Stimulated activated CD8-positive, alpha-beta memory T cell treated with anti-CD3 and anti-CD28 coated beads, Interleukin-4, amount 100 ng/mL, for 1 hour (primary cell): ENCODE data around the gene TMED10.
"Not testable (repeated sequence)": the region's sequence is repeated elsewhere in the genome, so short reads cannot be mapped to it uniquely, and the experiment has no call there.

Source experiments
- DNase-seq, 2 donors: peaks; one replicate each; pipeline ENCODE4 v3.0.0-alpha.2; 2020; ENCODE audit warnings: low read depth in 2 of 2, low spot score in 1 of 2

The TMED10 gene

DNA sequence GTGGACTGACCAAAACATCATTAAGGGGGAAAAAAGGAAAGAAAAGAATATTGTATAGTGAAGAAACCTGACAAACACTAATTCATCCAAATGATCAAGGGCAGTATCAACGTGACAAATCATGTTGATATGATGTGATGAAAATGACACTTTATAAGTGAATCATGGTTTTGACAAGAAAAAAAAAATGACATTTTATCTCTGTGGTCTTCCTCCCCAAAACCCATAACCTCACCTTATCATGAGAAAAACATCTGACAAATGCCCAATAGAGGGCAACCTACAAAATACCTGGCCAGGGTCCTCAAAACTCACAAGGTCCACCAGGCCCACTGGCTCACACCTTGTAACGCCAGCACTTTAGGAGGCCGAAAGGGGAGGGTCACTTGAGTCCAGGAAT, 13.8 kb downstream of the TMED10 start:
- no peak for DNase-seq

DNA sequence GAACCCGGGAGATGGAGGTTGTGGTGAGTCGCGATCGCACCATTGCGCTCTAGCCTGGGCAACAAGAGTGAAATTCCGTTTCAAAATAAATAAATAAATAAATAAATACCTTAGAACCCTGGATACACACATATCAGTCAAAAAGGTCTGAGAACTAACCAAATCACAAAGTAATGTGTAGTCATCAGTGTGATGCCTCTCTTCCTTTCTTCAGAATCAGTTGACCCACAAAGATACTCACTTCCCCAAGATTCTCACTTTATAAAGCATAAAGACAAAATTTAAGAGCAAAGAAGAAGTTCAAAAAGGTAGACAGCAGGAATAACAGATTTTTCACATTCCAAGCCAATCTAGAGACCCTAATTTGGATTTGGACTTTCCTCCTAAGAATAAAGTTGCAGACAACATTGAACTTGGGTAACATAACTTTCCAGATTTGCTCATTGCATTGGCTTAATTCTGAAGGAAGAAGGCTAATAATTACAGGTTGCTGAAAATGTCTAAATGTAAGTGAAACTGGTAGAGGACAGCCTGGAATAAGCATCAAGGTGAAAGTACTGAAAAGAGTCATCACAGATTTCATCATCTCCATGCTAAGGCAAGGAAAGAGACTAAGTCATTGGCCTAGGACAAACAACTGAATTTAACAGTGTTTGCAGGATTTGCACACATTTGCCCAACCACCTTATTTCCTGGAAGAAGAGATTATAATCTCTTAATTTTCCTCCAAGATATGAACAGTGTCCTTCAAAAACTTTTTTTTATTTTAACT, 17.4 kb downstream of the TMED10 start:
- no peak for DNase-seq

DNA sequence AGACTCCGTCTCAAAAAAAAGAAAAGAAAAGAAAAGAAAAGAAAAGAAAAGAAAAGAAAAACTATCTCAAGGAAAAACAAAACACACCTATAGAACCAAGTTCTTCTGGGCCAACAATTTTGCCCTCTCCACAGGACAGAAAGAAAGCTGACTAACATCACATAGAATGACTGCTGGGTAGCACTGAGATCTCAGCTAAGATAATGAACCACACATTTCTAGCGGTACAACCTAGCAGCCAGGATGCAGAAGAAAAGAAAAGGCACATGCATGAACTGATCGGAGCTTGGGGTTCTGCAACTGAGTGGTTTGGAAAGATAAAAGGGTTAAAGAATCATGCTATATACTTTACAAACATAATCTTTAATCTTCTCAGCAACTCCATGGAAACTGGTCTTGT, 19.5 kb downstream of the TMED10 start:
- no peak for DNase-seq

DNA sequence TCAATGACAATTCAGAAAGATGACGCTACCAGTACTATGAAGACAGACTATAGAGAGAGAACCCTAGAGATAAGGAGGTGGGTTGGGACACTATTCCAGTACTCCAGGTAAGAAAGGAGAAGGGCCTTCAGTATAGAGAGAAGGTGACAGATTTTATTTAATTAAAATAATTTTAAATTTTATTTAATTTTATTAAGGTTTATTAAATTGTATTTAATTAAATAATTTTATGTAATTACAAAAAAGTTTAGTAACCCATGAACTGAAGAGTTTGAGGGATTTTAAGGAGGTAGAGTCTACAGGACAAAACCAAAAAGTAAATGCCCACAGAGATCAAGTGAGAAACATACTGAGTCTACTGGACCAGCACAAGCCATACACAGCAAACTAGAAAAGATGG, 20.3 kb downstream of the TMED10 start:
- no peak for DNase-seq

DNA sequence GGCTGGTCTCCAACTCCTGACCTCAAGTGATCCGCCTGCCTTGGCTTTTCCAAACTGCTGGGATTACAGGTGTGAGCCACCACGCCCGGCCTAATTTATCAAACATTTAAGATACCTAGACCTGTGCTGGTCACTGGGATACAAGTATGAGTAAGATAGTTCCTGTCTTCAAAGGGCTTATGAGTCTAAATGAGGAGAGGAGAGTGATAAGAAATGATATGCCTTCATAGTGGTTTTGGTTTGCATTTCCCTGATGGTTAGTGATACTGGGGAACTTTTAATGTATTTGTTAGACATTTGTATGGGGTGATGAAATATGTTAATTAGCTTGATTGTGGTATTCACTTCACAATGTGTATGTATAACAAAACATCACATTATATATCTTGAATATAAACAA, 21.2 kb downstream of the TMED10 start:
- DNase-seq, result no peak

DNA sequence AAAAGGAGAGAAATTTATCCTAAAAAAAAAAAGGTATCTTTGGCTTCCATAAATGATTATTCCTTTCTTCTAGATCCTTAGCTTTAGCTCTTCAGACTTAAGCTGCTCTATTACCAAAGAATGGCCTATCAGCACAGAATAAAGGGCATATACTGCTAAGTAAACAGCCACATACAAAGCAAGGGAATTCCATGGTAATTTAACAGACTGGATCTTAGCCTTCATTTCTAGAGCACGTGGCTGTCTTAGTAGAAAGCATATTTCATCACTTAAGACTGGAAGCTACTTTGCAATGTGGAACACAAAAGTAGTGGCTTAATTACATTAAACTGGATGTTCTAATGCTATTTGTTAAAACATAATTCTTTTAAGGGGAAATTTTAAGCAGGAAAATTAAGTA, 23.1 kb downstream of the TMED10 start:
- DNase-seq, result no peak

DNA sequence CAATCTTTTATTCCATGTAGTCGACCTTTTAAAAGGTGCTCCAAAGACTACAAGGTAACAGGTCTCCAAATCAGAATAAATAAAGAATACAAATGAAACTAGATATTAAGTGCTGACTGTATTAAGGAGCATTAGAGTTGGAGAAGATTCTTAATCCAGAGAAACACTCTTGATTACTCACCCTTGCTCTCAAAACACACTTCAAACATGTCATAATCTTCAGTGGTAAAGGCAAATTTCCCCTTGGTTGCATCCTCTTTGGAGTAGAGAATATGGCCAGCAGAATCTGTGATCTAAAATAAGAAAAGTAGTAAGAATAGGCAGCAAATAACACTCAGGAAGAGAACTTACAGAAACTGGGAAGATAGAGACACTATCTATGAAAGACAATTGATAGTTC, 24.6 kb downstream of the TMED10 start:
- DNase-seq, result no peak

DNA sequence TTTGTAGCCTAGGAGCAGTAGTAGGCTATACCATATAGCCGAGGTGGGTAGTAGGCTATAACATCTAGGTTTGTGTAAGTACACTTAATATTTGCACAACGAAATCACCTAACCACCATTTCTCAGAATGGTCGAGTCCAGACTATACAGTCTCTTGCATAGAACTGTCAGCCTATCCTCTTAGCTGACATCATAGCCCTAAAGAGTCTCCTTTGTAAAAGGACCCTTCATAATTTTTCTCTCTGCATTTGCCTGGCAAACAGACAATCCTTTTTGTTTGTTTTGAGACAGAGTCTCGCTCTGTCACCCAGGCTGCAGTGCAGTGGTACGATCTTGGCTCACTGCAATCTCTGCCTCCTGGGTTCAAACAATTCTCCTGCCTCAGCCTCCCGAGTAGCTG, 25.8 kb downstream of the TMED10 start:
- DNase-seq, result not testable (repeated sequence)

DNA sequence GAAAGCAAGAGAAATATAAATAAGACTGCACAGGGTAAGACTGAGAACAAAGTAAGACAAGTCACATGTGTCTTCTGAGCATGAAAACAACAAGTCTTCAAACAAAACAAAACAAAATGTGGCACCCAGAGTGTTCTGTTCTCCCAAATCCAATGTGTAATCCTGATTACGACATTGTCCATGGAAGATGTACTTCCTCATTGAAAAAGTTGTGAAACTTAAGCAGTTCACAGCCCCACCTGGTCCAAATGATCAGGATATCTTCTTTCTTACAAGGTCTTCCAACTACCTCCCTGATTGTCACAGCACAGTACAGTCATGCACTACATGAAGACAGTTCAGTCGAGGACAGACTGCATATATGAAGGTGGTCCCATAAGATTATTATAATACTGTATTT, 26.3 kb downstream of the TMED10 start:
- DNase-seq, result no peak

DNA sequence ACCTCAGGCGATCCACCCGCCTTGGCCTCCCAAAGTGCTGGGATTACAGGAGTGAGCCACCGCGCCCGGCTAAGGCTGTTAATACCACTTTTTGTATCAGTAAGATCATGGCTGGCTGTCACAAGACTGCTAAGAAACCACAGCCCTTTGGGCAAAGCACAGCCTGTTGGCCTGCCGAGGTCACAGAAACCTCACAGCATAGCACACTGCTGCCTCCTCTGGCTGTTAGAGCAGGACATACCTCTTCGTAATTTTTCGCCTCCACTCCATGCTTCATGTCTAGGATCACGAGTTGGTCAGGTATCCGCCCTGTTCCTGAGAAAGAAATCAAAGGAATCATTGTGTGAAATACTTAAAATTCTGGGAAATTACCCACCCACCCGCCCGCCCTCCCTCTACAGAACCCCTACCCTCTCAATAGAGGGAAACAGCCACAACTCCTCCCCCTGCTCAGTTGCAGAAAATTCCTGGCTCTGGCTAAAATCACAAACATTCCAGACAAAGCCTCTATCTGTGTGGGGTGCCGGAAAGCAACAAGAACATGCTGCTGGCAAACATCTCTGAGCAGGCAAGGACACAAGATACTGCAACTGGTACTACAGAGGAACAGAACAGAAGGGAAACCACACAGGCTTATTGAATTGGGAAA, 28.9 kb downstream of the TMED10 start:
- DNase-seq, result no peak

DNA sequence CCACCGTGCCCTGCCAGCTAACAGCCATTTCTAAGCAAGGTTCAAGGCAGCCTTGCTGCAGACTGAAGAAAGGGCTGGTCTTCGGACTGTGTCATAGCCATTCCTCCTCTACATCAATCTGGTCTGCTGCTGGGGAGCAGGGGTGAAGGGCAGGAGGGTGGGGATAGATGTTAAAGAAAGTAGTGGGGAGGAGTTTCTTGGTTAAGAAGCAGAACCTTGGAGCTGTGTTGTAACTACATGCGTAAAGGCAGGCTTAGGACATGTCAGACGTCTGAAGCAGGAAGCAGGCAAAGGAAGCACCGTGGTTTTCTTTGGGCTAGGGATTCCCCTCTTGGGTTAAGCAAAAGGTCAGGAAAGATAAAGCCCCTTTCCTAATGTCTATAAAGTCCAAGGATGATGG, 31.5 kb downstream of the TMED10 start:
- no peak for DNase-seq

DNA sequence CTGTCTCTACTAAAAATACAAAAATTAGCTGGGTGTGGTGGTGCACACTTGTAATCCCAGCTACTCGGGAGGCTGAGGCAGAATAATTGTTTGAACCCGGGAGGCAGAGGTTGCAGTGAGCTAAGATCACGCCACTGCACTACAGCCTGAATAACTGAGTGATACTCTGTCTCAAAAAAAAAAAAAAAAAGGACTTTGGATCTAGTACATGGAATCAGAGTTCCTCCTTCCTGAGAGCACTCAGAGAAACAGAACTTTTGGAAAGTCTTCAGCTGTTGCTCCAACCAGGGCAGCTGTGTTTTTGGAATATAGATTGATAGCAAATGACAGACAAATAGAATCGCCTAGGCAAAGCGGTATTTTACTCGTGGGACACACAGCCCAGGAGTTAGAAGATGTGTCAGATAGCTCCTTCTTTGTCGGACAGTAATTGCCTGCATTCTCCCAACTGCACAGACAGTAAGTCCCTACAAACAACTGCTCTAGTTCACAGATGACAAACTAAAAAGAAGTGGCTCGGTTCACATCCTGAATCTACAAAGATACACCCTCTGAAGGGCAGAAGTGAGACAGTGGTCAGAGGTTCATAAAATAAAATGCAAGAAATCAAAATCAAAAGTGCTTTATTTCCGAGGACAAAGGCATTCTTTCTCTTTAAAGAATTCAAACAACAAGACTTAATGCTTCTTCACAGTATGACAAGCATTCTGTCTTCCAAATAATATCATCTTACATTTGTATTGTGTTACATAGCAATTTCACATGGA, 32.5 kb downstream of the TMED10 start:
- no peak for DNase-seq

DNA sequence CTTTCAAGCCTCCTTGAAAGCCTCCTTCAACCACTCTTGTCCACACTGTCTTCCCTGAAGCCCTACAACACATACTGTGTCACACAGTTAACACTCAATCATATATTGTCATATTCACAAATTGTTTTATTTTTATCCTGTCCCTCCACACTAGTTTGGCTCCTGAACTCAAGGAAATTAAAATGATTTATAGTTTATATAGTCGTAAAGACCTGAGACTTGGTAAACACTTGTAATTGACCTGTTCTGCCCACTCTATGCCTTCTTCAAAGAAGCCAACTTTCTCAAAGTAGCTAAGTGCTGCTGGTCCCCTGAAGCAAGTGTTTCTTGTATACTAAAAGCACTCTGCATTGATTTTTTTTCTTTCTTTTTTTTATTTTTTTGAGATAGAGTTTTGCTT, 33.9 kb downstream of the TMED10 start:
- DNase-seq, result no peak

DNA sequence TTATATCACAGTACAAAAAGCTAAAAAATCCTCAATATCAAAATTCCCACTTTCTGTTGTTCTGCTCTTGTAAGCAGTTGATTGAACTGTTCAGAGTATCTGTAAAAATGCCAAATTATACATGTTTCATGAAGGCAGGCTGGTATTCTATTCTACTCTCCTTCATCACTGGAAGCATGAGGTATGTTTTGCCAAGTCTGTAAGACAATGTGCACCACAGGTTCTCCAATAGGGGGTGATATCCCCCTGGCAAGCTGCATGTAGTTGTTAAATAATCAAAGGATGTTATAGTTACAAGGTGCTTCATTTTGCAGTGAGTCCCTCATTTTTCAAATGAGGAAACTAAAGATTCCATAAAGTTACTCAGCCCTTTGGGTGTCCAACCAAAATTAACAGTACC, 34.4 kb downstream of the TMED10 start:
- no peak for DNase-seq

DNA sequence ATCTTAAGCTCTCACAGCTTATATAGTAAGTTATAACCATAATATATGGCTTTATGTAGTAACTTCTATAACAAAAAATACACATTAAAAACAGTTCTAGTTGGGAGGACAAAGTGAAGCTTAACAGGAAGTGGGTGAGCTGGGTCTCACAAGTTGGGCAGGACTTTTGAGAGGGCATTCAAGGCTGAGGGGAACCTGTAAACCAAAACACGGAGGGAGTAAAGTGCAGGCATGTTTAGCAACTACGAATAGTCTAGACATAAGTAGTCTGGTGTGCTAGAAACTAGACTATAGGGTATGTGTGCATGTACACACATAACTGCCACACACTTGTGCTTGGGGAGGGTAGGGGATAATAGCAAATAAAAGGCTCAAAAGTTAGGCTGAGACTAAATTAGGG, 35.4 kb downstream of the TMED10 start:
- DNase-seq, result no peak

DNA sequence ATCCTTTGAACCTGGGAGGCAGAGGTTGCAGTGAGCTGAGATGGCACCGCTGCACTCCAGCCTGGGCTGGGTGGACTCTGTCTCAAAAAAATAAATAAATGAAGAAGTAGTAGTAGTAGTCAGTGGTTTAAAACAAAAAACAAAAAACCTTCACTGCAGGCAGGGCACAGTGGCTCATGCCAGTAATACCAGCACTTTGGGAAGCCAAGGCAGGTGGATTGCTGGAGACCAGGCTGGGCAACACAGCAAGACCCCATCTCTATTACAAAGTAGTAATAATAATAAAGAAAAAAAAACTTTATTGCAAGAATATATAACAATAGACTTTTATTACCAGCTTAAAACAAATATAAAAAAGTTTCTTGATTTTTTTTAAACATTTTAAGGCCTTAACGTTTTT, 35.8 kb downstream of the TMED10 start:
- no peak for DNase-seq

DNA sequence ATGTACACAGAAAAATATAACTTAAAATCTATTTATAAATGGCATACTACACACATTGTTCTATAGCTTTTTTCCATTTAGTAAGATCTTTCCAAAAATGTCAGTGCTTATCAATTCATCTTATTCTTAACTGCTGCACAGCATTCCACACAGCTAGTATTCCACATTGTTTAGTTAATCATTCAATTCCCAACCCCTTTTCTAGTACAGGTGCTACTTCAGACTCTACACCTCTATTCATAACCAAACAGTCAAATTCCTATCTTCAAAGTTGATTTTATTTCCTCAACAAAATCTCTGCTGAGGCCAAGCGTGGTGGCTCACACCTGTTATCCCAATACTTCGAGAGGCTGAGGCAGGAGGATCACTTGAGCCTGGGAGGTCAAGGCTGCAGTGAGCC, 37.2 kb downstream of the TMED10 start:
- no peak for DNase-seq

DNA sequence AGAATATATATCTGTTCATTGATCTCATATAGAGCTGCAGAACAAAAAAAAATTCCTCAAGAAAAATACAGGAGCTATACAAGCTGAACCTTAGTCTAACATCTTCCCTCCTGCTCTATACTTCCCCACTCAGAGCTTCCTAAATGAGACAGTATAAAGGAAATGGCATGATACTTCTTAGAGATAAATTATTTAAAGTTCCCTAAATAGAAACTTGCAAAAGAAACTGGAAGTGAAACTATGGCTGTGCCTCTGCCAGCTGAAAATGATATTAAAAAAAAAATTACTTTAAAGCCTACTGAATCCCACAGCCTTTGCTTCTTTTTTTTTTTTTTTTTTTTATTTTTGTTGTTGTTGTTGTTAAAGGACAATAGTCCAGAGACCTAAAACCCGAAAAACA, 37.9 kb downstream of the TMED10 start:
- DNase-seq, result no peak

DNA sequence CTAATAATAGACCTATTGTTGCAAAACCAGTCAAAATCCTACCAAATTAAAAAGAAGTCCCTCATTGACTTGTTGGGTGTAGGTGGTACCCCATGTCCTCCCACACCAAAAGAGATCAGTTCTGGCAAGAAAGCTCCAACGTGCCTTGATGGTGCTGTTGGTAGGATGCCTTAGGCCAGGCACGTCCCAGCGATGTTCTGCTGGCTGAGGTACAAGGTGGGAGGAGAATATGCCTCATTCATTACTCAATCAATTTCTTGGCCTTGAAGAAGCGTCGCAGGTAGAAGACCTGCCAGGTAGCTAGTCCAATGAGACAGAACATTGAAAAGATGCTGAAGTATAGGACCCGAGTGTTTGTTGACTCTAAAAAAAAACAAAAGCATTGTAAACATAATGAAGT, 41.8 kb downstream of the TMED10 start:
- DNase-seq, result no peak

DNA sequence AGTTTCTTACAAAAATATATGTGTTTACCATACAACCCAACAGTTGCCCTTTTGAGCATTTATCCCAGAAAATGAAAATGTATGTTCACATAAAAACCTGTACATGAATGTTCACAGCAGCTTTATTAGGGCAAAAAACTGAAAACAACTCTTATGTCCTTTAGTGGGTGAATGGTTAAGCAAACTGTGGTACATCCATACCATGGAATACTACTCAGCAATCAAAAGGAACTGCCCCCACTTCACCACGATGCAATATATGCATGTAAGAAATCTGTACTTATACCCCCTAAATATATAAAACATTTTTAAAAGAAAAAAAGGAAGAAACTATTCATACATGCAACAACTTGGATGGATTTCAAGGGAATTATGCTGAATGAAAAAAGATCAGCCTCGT, 42.8 kb downstream of the TMED10 start:
- DNase-seq, result no peak

DNA sequence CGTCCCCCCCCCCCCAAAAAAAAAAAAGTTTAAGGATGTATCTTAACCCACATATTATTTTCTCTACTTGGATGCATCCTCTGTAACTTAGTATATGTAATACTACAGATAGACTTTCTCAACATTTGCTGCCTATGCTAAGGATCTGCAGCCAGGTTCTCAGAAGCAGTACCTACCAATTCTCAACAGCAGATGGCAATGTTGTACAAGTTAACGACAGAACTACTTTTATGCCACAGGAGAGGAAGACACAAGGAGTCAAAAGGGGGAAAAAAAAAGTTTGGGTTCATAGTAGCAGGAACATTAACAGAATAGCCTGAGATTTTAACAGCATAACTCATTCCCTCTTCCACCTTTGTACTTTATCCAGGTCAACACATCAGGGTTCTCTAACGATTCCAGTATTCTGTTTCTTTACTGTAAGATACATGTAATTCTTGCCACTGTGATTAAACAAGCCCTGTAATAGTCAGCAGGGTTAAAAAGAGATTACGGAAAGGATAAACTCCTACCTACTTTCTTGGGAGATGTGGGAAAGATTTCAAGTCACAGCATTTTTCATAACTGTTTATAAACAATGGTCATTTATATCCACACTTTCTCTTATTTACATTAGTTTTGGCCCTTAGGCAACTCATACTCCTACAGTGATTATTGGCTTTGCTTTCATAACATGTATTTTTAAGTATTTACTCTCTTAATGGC, 43.9 kb downstream of the TMED10 start:
- DNase-seq, result no peak

DNA sequence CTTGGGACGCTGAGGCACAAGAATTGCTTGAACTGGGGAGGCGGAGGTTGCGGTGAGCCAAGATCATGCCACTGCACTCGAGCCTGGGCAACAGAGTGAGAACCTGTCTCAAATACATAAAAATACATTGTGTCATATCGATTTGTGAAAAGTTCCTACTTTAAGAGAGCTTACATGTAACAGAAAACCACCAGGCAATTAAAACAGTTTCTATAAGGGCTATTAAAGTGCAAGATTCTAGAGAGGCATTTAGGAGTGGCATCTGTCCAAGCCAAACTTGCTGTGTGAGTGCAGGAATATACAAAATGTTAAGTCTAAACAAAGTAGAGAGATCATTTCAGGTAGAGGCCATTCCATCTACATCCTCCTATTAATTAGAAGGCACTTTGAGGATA, 47.8 kb downstream of the TMED10 start:
- DNase-seq, result no peak
